ENCODE results near the gene AMBRA1.

The AMBRA1 gene

DNA sequence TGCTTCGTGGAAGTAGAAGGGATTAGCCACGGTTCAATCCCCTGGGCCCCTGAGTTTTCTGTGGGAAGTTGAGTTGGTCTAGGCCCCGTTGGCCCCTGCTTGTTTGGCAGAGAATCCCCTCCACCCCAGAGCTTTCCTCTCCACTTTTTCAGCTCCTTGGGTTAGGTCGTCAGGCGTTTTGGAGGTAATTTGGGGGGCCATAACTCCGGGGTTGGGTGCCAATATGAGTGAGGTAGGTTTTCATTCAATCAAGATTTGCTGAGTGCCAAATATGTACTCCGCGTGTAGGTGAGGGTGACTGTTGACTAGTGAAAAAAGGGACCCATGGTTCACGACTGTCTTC is 24.1 kb upstream of the AMBRA1 start:
- Histone ChIP-seq H3K79me2 (ENCODE audit: control insufficient read depth, insufficient read depth, low read length) (peaks cover 13% of the 10 kb centered on the region), H3K56ac (ENCODE audit: low read length) (peak overlapping the region; percentile 99), H2BK15ac (replicated peaks; ENCODE audit: low read depth) (no peak overlapping the region), H3K4me3 (ENCODE audit: low read length) (peak overlapping the region; percentile 94), H3K79me1 (ENCODE audit: low read length) (peaks cover 3% of the 10 kb centered on the region), H3K4me1 (ENCODE audit: control insufficient read depth, low read depth, low read length) (no peaks in the 10 kb centered on the region), H2BK5ac (ENCODE audit: low read length) (no peak overlapping the region), H3K4ac (ENCODE audit: low read depth, low read length) (peak overlapping the region; percentile 90), H3K4me2 (ENCODE audit: low read length) (peak overlapping the region; percentile 86), H4K8ac (ENCODE audit: low read depth, low read length) (no peak overlapping the region), H2BK120ac (ENCODE audit: low read depth, low read length) (no peak overlapping the region), H3K27me3 (ENCODE audit: insufficient read depth, low read length, poor library complexity) (no peaks in the 10 kb centered on the region), H3K27ac (ENCODE audit: low read depth, low read length) (peak overlapping the region; percentile 83), H3K9ac (ENCODE audit: low read length) (peak overlapping the region; percentile 94), H4K5ac (ENCODE audit: low read length) (peak overlapping the region; percentile 15), H2AK5ac (ENCODE audit: low read length) (no peak overlapping the region), H3K36me3 (ENCODE audit: control insufficient read depth, insufficient read depth, low read length) (no peaks in the 10 kb centered on the region), H3K23ac (ENCODE audit: low read length) (no peak overlapping the region), H3K18ac (ENCODE audit: low read length) (no peak overlapping the region)
- no CpG with 5 or more reads among the region's 9 CpGs for WGBS (ENCODE audit: extremely low coverage, insufficient coverage, low lambda C conversion rate)
- DNase-seq, result no peak

DNA sequence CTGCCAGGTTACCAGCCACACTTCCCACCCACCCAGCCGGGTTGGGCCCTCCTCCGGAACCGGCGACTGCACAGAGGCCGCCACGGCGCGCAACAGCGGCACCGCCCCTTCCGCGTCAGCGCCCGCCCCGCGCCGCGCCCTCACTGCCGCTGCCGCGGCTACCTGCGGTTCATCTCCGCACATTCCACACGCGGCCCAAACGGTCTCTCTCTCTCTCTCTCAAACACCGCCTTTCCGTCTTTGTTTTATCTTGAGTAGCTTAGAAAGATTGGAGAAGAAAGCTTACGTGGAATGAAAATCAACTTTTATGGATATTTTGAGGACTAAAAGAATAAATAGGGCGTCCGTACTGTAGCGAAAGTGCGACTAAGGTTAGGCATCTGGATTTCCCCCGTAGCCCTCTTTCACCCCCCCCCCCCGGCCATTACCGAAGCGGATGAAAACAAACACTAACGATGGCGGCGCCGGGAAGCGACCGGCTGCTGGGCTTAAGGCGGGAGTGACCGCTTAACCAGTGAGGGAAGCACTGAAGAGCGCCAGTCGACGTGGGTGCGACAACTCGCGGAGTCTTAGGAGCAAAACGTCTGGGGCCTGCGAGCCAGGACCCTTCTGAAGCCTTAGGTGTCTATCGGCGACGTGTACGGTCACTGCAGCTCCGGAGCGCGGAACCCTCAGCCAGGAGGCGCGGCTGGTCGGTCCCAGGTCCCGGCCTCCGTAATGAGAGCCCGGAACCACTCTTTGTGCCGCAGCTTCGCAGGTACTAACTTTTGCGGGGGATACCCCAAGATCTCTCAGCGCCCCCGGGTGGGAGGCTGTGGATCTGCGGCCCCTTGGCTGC is 23.5 kb upstream of the AMBRA1 start, which contains the start of the genes ATG13 and HARBI1:
Gene ATG13, plus strand, starts transcription at position 420 of the 838 bp plus-strand sequence. CDS start 26,739 bp downstream, outside the sequence.
Gene HARBI1, minus strand, starts transcription at position 94 of the 838 bp plus-strand sequence. CDS start 990 bp downstream, outside the sequence.
- Histone ChIP-seq H4K8ac (ENCODE audit: low read depth, low read length) (no peak within 1 kb of the TSS), H3K27ac (ENCODE audit: low read depth, low read length) (peak within 1 kb of the TSS; percentile 83), H2BK5ac (ENCODE audit: low read length) (peak within 1 kb of the TSS; percentile 31), H2BK15ac (replicated peaks; ENCODE audit: low read depth) (no peak within 1 kb of the TSS), H3K79me1 (ENCODE audit: low read length) (peaks cover 3% of the 10 kb centered on the region), H3K4ac (ENCODE audit: low read depth, low read length) (peak within 1 kb of the TSS; percentile 90), H4K5ac (ENCODE audit: low read length) (peak within 1 kb of the TSS; percentile 59), H3K9ac (ENCODE audit: low read length) (peak within 1 kb of the TSS; percentile 94), H2AK5ac (ENCODE audit: low read length) (no peak within 1 kb of the TSS), H3K4me2 (ENCODE audit: low read length) (peak within 1 kb of the TSS; percentile 86), H2BK120ac (ENCODE audit: low read depth, low read length) (no peak within 1 kb of the TSS), H3K23ac (ENCODE audit: low read length) (no peak within 1 kb of the TSS), H3K79me2 (ENCODE audit: control insufficient read depth, insufficient read depth, low read length) (peaks cover 13% of the 10 kb centered on the region), H3K4me1 (ENCODE audit: control insufficient read depth, low read depth, low read length) (no peaks in the 10 kb centered on the region), H3K27me3 (ENCODE audit: insufficient read depth, low read length, poor library complexity) (no peaks in the 10 kb centered on the region), H3K36me3 (ENCODE audit: control insufficient read depth, insufficient read depth, low read length) (no peaks in the 10 kb centered on the region), H3K4me3 (ENCODE audit: low read length) (peak within 1 kb of the TSS; percentile 94), H3K18ac (ENCODE audit: low read length) (peak within 1 kb of the TSS; percentile 32), H3K56ac (ENCODE audit: low read length) (peak within 1 kb of the TSS; percentile 99)
- peak; percentile 93 for DNase-seq
- no CpG with 5 or more reads among the region's 72 CpGs for WGBS (ENCODE audit: extremely low coverage, insufficient coverage, low lambda C conversion rate)

DNA sequence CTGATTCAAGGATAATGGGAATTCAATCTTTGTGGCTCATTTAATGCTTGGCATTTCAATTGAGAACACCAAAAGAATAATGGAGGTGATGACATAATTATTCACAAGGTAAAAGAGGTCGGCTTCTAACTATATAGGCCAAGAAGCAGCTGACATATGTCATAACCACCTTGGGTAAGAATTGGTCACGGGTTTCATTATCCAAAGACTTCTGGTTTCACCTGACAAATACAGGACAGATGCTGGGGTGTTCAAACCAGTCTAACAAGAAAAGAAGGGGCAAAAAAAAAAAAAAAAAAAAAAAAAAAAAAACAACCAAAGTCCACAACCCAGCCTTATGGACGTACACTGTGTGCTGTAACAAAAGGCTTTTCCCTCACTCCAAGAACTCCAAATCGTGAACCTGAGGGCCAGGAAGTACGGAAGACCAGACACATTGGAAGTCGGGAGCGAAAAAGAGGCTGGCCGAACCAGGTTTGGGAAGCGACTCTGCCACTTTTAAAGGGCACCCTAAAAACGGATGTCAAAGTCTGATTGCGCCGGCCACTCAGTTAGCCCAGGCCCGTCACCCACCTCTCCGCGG is 22.8 kb upstream of the AMBRA1 start:
- whole genome bisulfite sequencing (ENCODE audit: extremely low coverage, insufficient coverage, low lambda C conversion rate), result no CpG with 5 or more reads among the region's 15 CpGs
- peak overlapping the region; percentile 94 for H3K9ac ChIP-seq (ENCODE audit: low read length)
- H4K5ac ChIP-seq (ENCODE audit: low read length), result no peak overlapping the region
- H3K79me2 ChIP-seq (ENCODE audit: control insufficient read depth, insufficient read depth, low read length), result peaks cover 12% of the 10 kb centered on the region
- H3K18ac ChIP-seq (ENCODE audit: low read length), result peak overlapping the region; percentile 32
- peak overlapping the region; percentile 99 for H3K56ac ChIP-seq (ENCODE audit: low read length)
- H2BK15ac ChIP-seq (replicated peaks; ENCODE audit: low read depth), result no peak overlapping the region
- H3K23ac ChIP-seq (ENCODE audit: low read length), result no peak overlapping the region
- no peak overlapping the region for H2AK5ac ChIP-seq (ENCODE audit: low read length)
- no peak overlapping the region for H4K8ac ChIP-seq (ENCODE audit: low read depth, low read length)
- H3K4me1 ChIP-seq (ENCODE audit: control insufficient read depth, low read depth, low read length), result no peaks in the 10 kb centered on the region
- peak overlapping the region; percentile 31 for H2BK5ac ChIP-seq (ENCODE audit: low read length)
- DNase-seq, result no peak
- H3K79me1 ChIP-seq (ENCODE audit: low read length), result peaks cover 3% of the 10 kb centered on the region
- H3K27me3 ChIP-seq (ENCODE audit: insufficient read depth, low read length, poor library complexity), result no peaks in the 10 kb centered on the region
- peak overlapping the region; percentile 7 for H3K4ac ChIP-seq (ENCODE audit: low read depth, low read length)
- H3K27ac ChIP-seq (ENCODE audit: low read depth, low read length), result peak overlapping the region; percentile 2
- peak overlapping the region; percentile 82 for H3K4me2 ChIP-seq (ENCODE audit: low read length)
- no peak overlapping the region for H2BK120ac ChIP-seq (ENCODE audit: low read depth, low read length)
- H3K4me3 ChIP-seq (ENCODE audit: low read length), result peak overlapping the region; percentile 82
- H3K36me3 ChIP-seq (ENCODE audit: control insufficient read depth, insufficient read depth, low read length), result no peaks in the 10 kb centered on the region

DNA sequence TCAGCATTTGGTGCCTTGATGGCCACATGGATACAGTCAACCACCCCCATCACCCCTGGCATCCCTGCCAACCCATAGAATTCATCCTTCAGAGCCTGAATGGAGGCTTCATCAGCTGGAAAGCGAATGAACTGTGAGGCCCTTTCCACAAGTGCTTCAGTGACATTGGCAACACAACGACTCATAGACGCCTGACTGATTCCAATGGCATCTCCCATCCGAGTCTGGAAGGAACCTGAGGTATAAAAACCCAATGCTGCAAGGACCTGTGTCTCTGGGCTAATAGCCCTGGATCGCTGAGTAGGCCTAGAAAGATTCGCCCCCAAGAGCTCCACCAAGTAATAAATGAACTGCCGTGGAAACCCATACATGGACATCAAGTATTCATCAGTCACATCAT is 21.9 kb upstream of the AMBRA1 start:
- Histone ChIP-seq H4K8ac (ENCODE audit: low read depth, low read length) (no peak overlapping the region), H2BK5ac (ENCODE audit: low read length) (no peak overlapping the region), H3K4ac (ENCODE audit: low read depth, low read length) (no peak overlapping the region), H3K56ac (ENCODE audit: low read length) (peak overlapping the region; percentile 27), H3K79me1 (ENCODE audit: low read length) (peaks cover 2% of the 10 kb centered on the region), H3K27me3 (ENCODE audit: insufficient read depth, low read length, poor library complexity) (no peaks in the 10 kb centered on the region), H3K23ac (ENCODE audit: low read length) (no peak overlapping the region), H3K4me3 (ENCODE audit: low read length) (no peak overlapping the region), H2BK15ac (replicated peaks; ENCODE audit: low read depth) (no peak overlapping the region), H3K27ac (ENCODE audit: low read depth, low read length) (no peak overlapping the region), H3K36me3 (ENCODE audit: control insufficient read depth, insufficient read depth, low read length) (no peaks in the 10 kb centered on the region), H3K4me1 (ENCODE audit: control insufficient read depth, low read depth, low read length) (no peaks in the 10 kb centered on the region), H3K79me2 (ENCODE audit: control insufficient read depth, insufficient read depth, low read length) (peaks cover 10% of the 10 kb centered on the region), H3K9ac (ENCODE audit: low read length) (no peak overlapping the region), H3K18ac (ENCODE audit: low read length) (no peak overlapping the region), H2AK5ac (ENCODE audit: low read length) (peak overlapping the region; percentile 50), H2BK120ac (ENCODE audit: low read depth, low read length) (no peak overlapping the region), H3K4me2 (ENCODE audit: low read length) (no peak overlapping the region), H4K5ac (ENCODE audit: low read length) (no peak overlapping the region)
- no CpG with 5 or more reads among the region's 7 CpGs for WGBS (ENCODE audit: extremely low coverage, insufficient coverage, low lambda C conversion rate)
- DNase-seq, result peak; percentile 40

DNA sequence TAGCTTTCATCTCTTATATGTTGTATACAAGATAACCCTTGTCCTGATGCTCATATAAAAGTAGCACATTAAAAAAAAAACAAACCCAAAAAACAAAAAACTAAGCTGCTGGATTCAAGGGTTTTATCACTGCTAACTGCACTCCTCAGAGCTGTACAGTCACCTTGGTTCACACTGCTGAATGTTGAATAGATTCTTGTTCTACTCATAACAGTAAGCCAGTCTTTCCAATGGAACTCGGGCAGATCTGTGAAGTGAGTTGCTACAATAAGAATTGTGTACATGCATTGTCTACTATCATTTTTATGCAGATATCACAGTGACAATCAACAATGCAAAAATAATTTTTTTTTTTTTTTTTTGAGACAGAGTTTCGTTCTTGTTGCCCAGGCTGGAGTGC is 18.5 kb upstream of the AMBRA1 start:
- no peak overlapping the region for H4K8ac ChIP-seq (ENCODE audit: low read depth, low read length)
- no peaks in the 10 kb centered on the region for H3K79me1 ChIP-seq (ENCODE audit: low read length)
- H3K4me1 ChIP-seq (ENCODE audit: control insufficient read depth, low read depth, low read length), result no peaks in the 10 kb centered on the region
- no peak overlapping the region for H3K27ac ChIP-seq (ENCODE audit: low read depth, low read length)
- WGBS (ENCODE audit: extremely low coverage, insufficient coverage, low lambda C conversion rate), result no CpG with 5 or more reads among the region's 2 CpGs
- no peak overlapping the region for H3K18ac ChIP-seq (ENCODE audit: low read length)
- H3K4ac ChIP-seq (ENCODE audit: low read depth, low read length), result no peak overlapping the region
- no peak overlapping the region for H2BK120ac ChIP-seq (ENCODE audit: low read depth, low read length)
- no peak overlapping the region for H2BK15ac ChIP-seq (replicated peaks; ENCODE audit: low read depth)
- H3K27me3 ChIP-seq (ENCODE audit: insufficient read depth, low read length, poor library complexity), result no peaks in the 10 kb centered on the region
- no peak overlapping the region for H3K9ac ChIP-seq (ENCODE audit: low read length)
- no peak overlapping the region for H3K4me2 ChIP-seq (ENCODE audit: low read length)
- H3K23ac ChIP-seq (ENCODE audit: low read length), result no peak overlapping the region
- H2AK5ac ChIP-seq (ENCODE audit: low read length), result no peak overlapping the region
- H4K5ac ChIP-seq (ENCODE audit: low read length), result no peak overlapping the region
- no peaks in the 10 kb centered on the region for H3K79me2 ChIP-seq (ENCODE audit: control insufficient read depth, insufficient read depth, low read length)
- DNase-seq, result no peak
- H2BK5ac ChIP-seq (ENCODE audit: low read length), result no peak overlapping the region
- no peak overlapping the region for H3K56ac ChIP-seq (ENCODE audit: low read length)
- no peak overlapping the region for H3K4me3 ChIP-seq (ENCODE audit: low read length)
- no peaks in the 10 kb centered on the region for H3K36me3 ChIP-seq (ENCODE audit: control insufficient read depth, insufficient read depth, low read length)
